HepG2 (cell line): ENCODE measurements around the gene HS6ST2. TPM values are rescaled to one million over a fixed set of nuclear protein-coding genes. Genes with fewer than 3 reads are reported as not detected.

Source experiments
- ATAC-seq: fragments of 200-7000 bp; cut with Tn5 transposase; 3 replicates; pipeline ENCODE4 v1.9.1; 2020; ENCODE audit warnings: mild to moderate bottlenecking, moderate library complexity
- BruUV-seq: library from RNA; stranded (reverse); fragments of 400-500 nt; replicated peaks from 2 replicates; lab custom pipeline; 2021; lab: Mats Ljungman, UMichigan
- CTCF ChIA-PET: fragments of 300-600 bp; formaldehyde crosslinking; extraction: SDS; loops from one replicate; lab custom pipeline; 2021; ENCODE audit warnings: low total read pairs, inconsistent platforms, low intra/inter-chr PET ratio; lab: Yijun Ruan, JAX
- POLR2A ChIA-PET: fragments of 350-600 bp; sonication (Branson Sonifier 250); formaldehyde crosslinking; loops from one replicate; lab custom pipeline; 2020; ENCODE audit warnings: antibody characterized with exemption, inconsistent platforms; lab: Yijun Ruan, JAX
- DNase-seq: peaks from one replicate; pipeline ENCODE4 v3.0.0-alpha.2; 2015; ENCODE audit warnings: low spot score
- FAIRE-seq: peaks from 3 replicates; lab custom pipeline; 2011; peaks lifted over from hg19 to GRCh38; lab: Jason Lieb, UNC
- H2AFZ ChIP-seq: one replicate; pipeline ENCODE4 v1.6.1; 2011; ENCODE audit warnings: low read length, inconsistent platforms
- H3K27ac ChIP-seq: fragments of 300-600 bp; 3 replicates; pipeline ENCODE4 v1.8.0; 2011; ENCODE audit warnings: mixed run types, mild to moderate bottlenecking, mixed read lengths, low read length, inconsistent platforms; ENCODE audit not compliant: insufficient read depth; ENCODE audit errors: extremely low read length
- H3K27me3 ChIP-seq, 2 experiments: fragments of 200-600 bp in 1 of 2; 2 replicates in 1 of 2; 3 replicates in 1 of 2; pipeline versions ENCODE4 v1.6.0 to v1.8.0; 2011; ENCODE audit warnings: low read length in 2 of 2, mild to moderate bottlenecking in 2 of 2, moderate library complexity in 2 of 2, inconsistent platforms in 1 of 2; ENCODE audit not compliant: insufficient read depth in 2 of 2, control insufficient read depth in 1 of 2
- H3K36me3 ChIP-seq, 2 experiments: fragments of 200-600 bp in 1 of 2; replicated peaks in 1 of 2; 2 replicates in 1 of 2; 3 replicates in 1 of 2; pipeline versions ENCODE4 v1.5.1 to v1.8.0; 2011; ENCODE audit warnings: low read length in 2 of 2, inconsistent platforms in 1 of 2; ENCODE audit not compliant: insufficient read depth in 2 of 2, control insufficient read depth in 1 of 2
- H3K4me1 ChIP-seq: 2 replicates; pipeline ENCODE4 v1.5.1; 2012; ENCODE audit warnings: low read length, inconsistent platforms; ENCODE audit not compliant: insufficient read depth
- H3K4me2 ChIP-seq: 2 replicates; pipeline ENCODE4 v1.6.0; 2011; ENCODE audit warnings: low read depth, low read length, inconsistent platforms
- H3K4me3 ChIP-seq, 3 experiments: fragments of 200-600 bp in 1 of 3; sonication (generic), shearing (Covaris generic) in 1 of 3; replicated peaks in 1 of 3; 2 replicates each; pipeline ENCODE4 v1.5.1; 2011 to 2016; ENCODE audit warnings: low read length in 3 of 3, inconsistent platforms in 2 of 3, low read depth in 2 of 3, mild to moderate bottlenecking in 2 of 3, control low read depth in 1 of 3, mixed read lengths in 1 of 3; ENCODE audit not compliant: insufficient read depth in 1 of 3
- H3K79me2 ChIP-seq: one replicate; pipeline ENCODE4 v1.6.1; 2011; ENCODE audit warnings: low read length, inconsistent platforms; ENCODE audit not compliant: insufficient read depth
- H3K9ac ChIP-seq: 2 replicates; pipeline ENCODE4 v1.6.0; 2011; ENCODE audit warnings: mild to moderate bottlenecking, low read depth, low read length, inconsistent platforms; ENCODE audit not compliant: insufficient read depth
- H3K9me3 ChIP-seq: 2 replicates; pipeline ENCODE4 v1.5.1; 2012; ENCODE audit warnings: mild to moderate bottlenecking, low read length
- H4K20me1 ChIP-seq: 2 replicates; pipeline ENCODE4 v1.6.0; 2011; ENCODE audit warnings: inconsistent platforms, mild to moderate bottlenecking, low read length, moderate library complexity; ENCODE audit not compliant: insufficient read depth
- GATAD1 ChIP-seq: IDR thresholded peaks from 2 replicates; pipeline ENCODE4 v1.6.1; 2016; ENCODE audit warnings: missing genetic modification reagents, missing compliant biosample characterization
- KLF15 ChIP-seq: sonication (generic); formaldehyde crosslinking; IDR thresholded peaks from 2 replicates; pipeline ENCODE4 v1.8.1; 2023; ENCODE audit warnings: borderline replicate concordance, mild to moderate bottlenecking, inconsistent platforms, missing genetic modification reagents, mixed read lengths
- MIXL1 ChIP-seq: IDR thresholded peaks from 2 replicates; pipeline ENCODE4 v1.6.1; 2016
- PBX3 ChIP-seq: sonication (generic); formaldehyde crosslinking; IDR thresholded peaks from 2 replicates; pipeline ENCODE4 v1.8.1; 2023; ENCODE audit warnings: missing genetic modification reagents, inconsistent platforms, borderline replicate concordance
- PRDM4 ChIP-seq: sonication (generic); formaldehyde crosslinking; IDR thresholded peaks from 2 replicates; pipeline ENCODE4 v1.9.0; 2021; ENCODE audit warnings: missing genetic modification reagents, borderline replicate concordance
- SP2 ChIP-seq: sonication (generic); formaldehyde crosslinking; IDR thresholded peaks from 2 replicates; pipeline ENCODE4 v1.5.1; 2020; ENCODE audit warnings: mild to moderate bottlenecking, missing genetic modification reagents
- TEAD2 ChIP-seq: sonication (generic); formaldehyde crosslinking; IDR thresholded peaks from 2 replicates; pipeline ENCODE4 v1.9.0; 2021; ENCODE audit warnings: missing genetic modification reagents
- ZNF616 ChIP-seq: sonication (generic); formaldehyde crosslinking; IDR thresholded peaks from 2 replicates; pipeline ENCODE4 v1.5.0; 2020; ENCODE audit warnings: low read depth, mild to moderate bottlenecking, missing genetic modification reagents
- ZNF629 ChIP-seq: sonication (generic); formaldehyde crosslinking; conservative IDR thresholded peaks from 2 replicates; pipeline ENCODE4 v1.5.0; 2020; ENCODE audit warnings: missing genetic modification reagents
- ZNF770 ChIP-seq: sonication (generic); formaldehyde crosslinking; IDR thresholded peaks from 2 replicates; pipeline ENCODE4 v1.5.0; 2020; ENCODE audit warnings: mild to moderate bottlenecking, missing genetic modification reagents
- ZNF788 ChIP-seq: sonication (generic); formaldehyde crosslinking; IDR thresholded peaks from 2 replicates; pipeline ENCODE4 v1.5.0; 2020; ENCODE audit warnings: mild to moderate bottlenecking, missing genetic modification reagents, borderline replicate concordance
- ZNF839 ChIP-seq: sonication (generic); formaldehyde crosslinking; IDR thresholded peaks from 2 replicates; pipeline ENCODE4 v1.4.0; 2020; ENCODE audit warnings: missing genetic modification reagents, mild to moderate bottlenecking, borderline replicate concordance
- WGBS: methylation state at CpG from one replicate; pipeline ENCODE4 v1.1.6; 2017; ENCODE audit warnings: low lambda C conversion rate; 5-methylcytosine and 5-hydroxymethylcytosine counted together
- in situ Hi-C: cut with HindIII; loops from 2 replicates; pipeline ENCODE4 v1.10.0; 2017; ENCODE audit warnings: low pct_unique_long_range_greater_than_20kb; ENCODE audit not compliant: extremely low pct_ligation_motif_present
- intact Hi-C: fragments of 100-400 bp; cut with micrococcal nuclease; formaldehyde crosslinking; loops from one replicate; pipeline ENCODE4 v1.10.0; 2022; ENCODE audit not compliant: unreplicated experiment
- polyA plus RNA-seq, 8 experiments: library from polyadenylated mRNA; depleted of rRNA in 3 of 8; stranded (reverse) in 7 of 8; unstranded in 1 of 8; fragments of >200 nt; fragmentation: Illumina TruSeq in 4 of 8; extraction: Trizol in 4 of 8; gene quantifications; 2 replicates each; pipeline versions ENCODE4 v1.2.1 to v1.2.3, GENCODE V29; 2011 to 2016; ENCODE audit warnings: low read depth in 4 of 8, missing spikeins in 1 of 8, mixed read lengths in 1 of 8; ENCODE audit not compliant: insufficient read depth in 1 of 8
- total RNA-seq, 5 experiments: library from RNA; depleted of rRNA; stranded (reverse); fragments of >200 nt; fragmentation: Illumina TruSeq; extraction: Trizol; gene quantifications; 2 replicates each; pipeline ENCODE4 v1.2.3, GENCODE V29; 2016; ENCODE audit warnings: low read depth in 1 of 5

Gene HS6ST2
- total and polyA plus RNA-seq, 2 of the 13 experiments (the other 11 are each of a cell fraction or from before 2014, with no cell fraction given) = 0.05 TPM; not detected in 1

- no peaks in the 10 kb centered on the region for H3K36me3 ChIP-seq
- ATAC-seq = no peak
- no TSS peak for BruUV-seq
- no peak overlapping the region for H3K9ac ChIP-seq
- no peak overlapping the region for H3K4me3 ChIP-seq
- no peak overlapping the region for H3K27ac ChIP-seq
- no peaks in the 10 kb centered on the region for H3K4me1 ChIP-seq
- H3K9me3 ChIP-seq = no peaks in the 10 kb centered on the region
- TF ChIP-seq GATAD1 (CRISPR knock-in tag) (no peak), ZNF788 (CRISPR knock-in tag) (no peak), TEAD2 (CRISPR knock-in tag) (no peak), ZNF629 (no peak), PRDM4 (CRISPR knock-in tag) (no peak), SP2 (no peak), KLF15 (no peak), ZNF839 (no peak), PBX3 (CRISPR knock-in tag) (no peak), MIXL1 (CRISPR knock-in tag) (no peak), ZNF616 (CRISPR knock-in tag) (no peak), ZNF770 (CRISPR knock-in tag) (no peak)
- intact Hi-C loops (no loop called here), in situ Hi-C loops (no loop called here)
- H3K27me3 ChIP-seq = no peaks in the 10 kb centered on the region
- H4K20me1 ChIP-seq = no peaks in the 10 kb centered on the region
- CTCF ChIA-PET = no interaction called here
- 3% methylated on average over 2 of the region's 2 CpGs for WGBS
- no peak overlapping the region for H2AFZ ChIP-seq
- no peak for DNase-seq
- FAIRE-seq = no peak
- no peak overlapping the region for H3K4me2 ChIP-seq
- no peaks in the 10 kb centered on the region for H3K79me2 ChIP-seq
- POLR2A ChIA-PET = no interaction called here
Observed at GRCh38 chrX:132790329-132790728, 168.1 kb downstream of the HS6ST2 start.
